Ishikawa (cell line): Measurements from ENCODE around the gene C2orf81.

Source experiments
- ZBTB7A ChIP-seq: IDR thresholded peaks from 2 replicates; pipeline ENCODE4 v1.6.1; 2012; ENCODE audit warnings: low read depth

C2orf81 gene

GRCh38 chr2:74364533-74365505 lies 56.6 kb downstream of the C2orf81 start:
- no peak for TF ChIP-seq ZBTB7A
